Bronchial epithelial cell (primary cell): ENCODE measurements around the gene SLC15A4. TPM values are rescaled to one million over a fixed set of nuclear protein-coding genes. Genes with fewer than 3 reads are reported as not detected.

Experiments used
- DNase-seq: peaks from one replicate; pipeline ENCODE4 v3.0.0-alpha.2; 2010; ENCODE audit warnings: low read depth
- FAIRE-seq: peaks from 2 replicates; lab custom pipeline; 2011; peaks lifted over from hg19 to GRCh38; lab: Jason Lieb, UNC
- H3K27me3 ChIP-seq: 2 replicates; pipeline ENCODE4 v1.5.1; 2011; ENCODE audit warnings: low read length; ENCODE audit not compliant: control insufficient read depth, insufficient read depth
- H3K36me3 ChIP-seq: 2 replicates; pipeline ENCODE4 v1.5.1; 2011; ENCODE audit warnings: low read length; ENCODE audit not compliant: control insufficient read depth, insufficient read depth
- H3K4me3 ChIP-seq: 2 replicates; pipeline ENCODE4 v1.5.1; 2011; ENCODE audit warnings: mild to moderate bottlenecking, low read depth, low read length, control low read depth
- CTCF ChIP-seq: IDR thresholded peaks from 2 replicates; pipeline ENCODE4 v1.5.1; 2011; ENCODE audit warnings: mild to moderate bottlenecking, moderate library complexity, low read length, control low read depth, inconsistent platforms; ENCODE audit not compliant: insufficient read depth, severe bottlenecking
- total RNA-seq: library from RNA; depleted of rRNA; stranded (reverse); fragments of >200 nt; gene quantifications from 2 replicates; pipeline ENCODE4 v1.2.1, GENCODE V29; 2014

SLC15A4 gene
- total RNA-seq, 1 donor from 2014 or later, result 70.0 TPM

GRCh38 chr12:128745772-128746689, 77.7 kb downstream of the SLC15A4 start:
- Histone ChIP-seq H3K27me3 (no peaks in the 10 kb centered on the region), H3K4me3 (no peak overlapping the region), H3K36me3 (no peaks in the 10 kb centered on the region)
- no peak for FAIRE-seq
- no peak for DNase-seq
- no peak for TF ChIP-seq CTCF

GRCh38 chr12:128743916-128744315, 79.8 kb downstream of the SLC15A4 start:
- Histone ChIP-seq H3K27me3 (no peaks in the 10 kb centered on the region), H3K36me3 (no peaks in the 10 kb centered on the region), H3K4me3 (no peak overlapping the region)
- FAIRE-seq, result no peak
- DNase-seq, result no peak
- TF ChIP-seq CTCF, result no peak

Other genes starting within 250 kb of the SLC15A4 start
- gene GLT1D1, start 29.5 kb upstream of the SLC15A4 start, total RNA-seq, result not detected in 2 replicates